Peyer's patch (tissue), 4 donors: ENCODE results near the gene SLC40A1.

Experiments
- POLR2A ChIP-seq, 2 donors: fragments of 450-650 bp; IDR thresholded peaks; one replicate each; pipeline ENCODE4 v1.5.1; 2017; ENCODE audit warnings: antibody characterized with exemption in 2 of 2, mild to moderate bottlenecking in 2 of 2, moderate library complexity in 2 of 2
- TF ChIP-seq, protein P1 (sequence below), 6 experiments: fragments of 450-650 bp in 4 of 6; fragments of 200-600 bp in 2 of 6; sonication (generic) in 1 of 6; IDR thresholded peaks; one replicate each; pipeline ENCODE4 v1.5.1; 2017 to 2019; ENCODE audit warnings: antibody characterized with exemption in 6 of 6, mild to moderate bottlenecking in 3 of 6, moderate library complexity in 1 of 6

DNA sequence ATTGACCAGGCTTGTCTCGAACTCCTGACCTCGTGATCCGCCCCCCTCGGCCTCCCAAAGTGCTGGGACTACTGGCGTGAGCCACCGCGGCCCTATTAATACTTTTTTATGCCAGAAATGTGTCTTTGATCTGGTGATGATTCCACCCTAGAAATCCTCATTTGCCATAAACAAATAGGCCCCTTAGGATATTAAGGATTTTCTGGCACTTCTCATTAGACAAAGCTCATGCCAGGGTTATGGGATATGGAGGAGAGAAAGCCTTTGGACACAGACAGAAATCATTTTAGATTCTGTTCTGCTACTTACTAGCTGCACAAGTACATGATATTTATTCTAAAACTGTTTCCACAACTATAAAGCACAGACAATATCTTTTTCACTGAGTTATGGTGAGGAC, 24.1 kb downstream of the SLC40A1 start:
- TF ChIP-seq, protein P1, sequence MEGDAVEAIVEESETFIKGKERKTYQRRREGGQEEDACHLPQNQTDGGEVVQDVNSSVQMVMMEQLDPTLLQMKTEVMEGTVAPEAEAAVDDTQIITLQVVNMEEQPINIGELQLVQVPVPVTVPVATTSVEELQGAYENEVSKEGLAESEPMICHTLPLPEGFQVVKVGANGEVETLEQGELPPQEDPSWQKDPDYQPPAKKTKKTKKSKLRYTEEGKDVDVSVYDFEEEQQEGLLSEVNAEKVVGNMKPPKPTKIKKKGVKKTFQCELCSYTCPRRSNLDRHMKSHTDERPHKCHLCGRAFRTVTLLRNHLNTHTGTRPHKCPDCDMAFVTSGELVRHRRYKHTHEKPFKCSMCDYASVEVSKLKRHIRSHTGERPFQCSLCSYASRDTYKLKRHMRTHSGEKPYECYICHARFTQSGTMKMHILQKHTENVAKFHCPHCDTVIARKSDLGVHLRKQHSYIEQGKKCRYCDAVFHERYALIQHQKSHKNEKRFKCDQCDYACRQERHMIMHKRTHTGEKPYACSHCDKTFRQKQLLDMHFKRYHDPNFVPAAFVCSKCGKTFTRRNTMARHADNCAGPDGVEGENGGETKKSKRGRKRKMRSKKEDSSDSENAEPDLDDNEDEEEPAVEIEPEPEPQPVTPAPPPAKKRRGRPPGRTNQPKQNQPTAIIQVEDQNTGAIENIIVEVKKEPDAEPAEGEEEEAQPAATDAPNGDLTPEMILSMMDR (IDR thresholded peaks at IDR 0.05) = no peak
- no peak for TF ChIP-seq POLR2A (IDR thresholded peaks at IDR 0.05)
